Measurements from ENCODE around the gene ARHGAP10.

The ARHGAP10 gene

DNA sequence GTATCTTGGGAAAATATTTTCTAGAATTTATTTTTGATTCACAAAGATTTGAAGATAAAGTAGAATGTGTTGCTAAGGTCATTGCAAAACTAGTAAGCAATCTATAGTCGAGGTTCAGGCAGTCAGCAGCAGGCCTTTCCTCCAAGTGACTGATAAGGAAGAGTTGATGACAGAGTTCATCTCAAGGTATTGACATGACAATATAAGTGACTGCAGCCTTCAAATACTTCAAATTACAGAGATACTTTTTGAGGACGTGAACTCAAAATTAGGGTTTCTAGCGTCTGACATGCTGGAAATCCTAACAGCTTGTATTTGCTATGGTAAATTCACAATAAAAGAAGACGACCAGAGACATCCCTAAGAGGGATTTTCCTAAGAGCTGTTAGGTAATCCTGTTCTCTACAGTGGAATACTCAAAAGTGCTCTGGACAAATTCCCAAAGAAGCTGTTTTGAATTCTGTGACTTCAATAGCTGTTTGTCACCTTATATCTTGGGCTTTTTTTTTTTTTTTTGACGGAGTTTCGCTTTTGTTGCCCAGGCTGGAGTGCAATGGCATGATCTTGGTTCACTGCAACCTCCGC lies 7.4 kb downstream of the ARHGAP10 start:
- H4K20me1 ChIP-seq = peaks cover under 1 to 39% (median 14%) of the 10 kb centered on the region in 11 experiments; a peak in 14 of 22 replicates
- TF ChIP-seq Cebpa-rat (IDR thresholded peaks at IDR 0.05) = no peak
- no peak overlapping the region for H3K4me2 ChIP-seq
- H3K4me3 ChIP-seq = no peak overlapping the region
- no peaks in the 10 kb centered on the region for H3K9me3 ChIP-seq (replicated peaks in 1 of 11)
- H3K27me3 ChIP-seq = no peaks in the 10 kb centered on the region
- H3K4me1 ChIP-seq = peaks cover 0 to 30% (median 1%) of the 10 kb centered on the region in 10 experiments; a peak in 9 of 20 replicates
- no peaks in the 10 kb centered on the region for H3K36me3 ChIP-seq
- no peak overlapping the region for H3K27ac ChIP-seq
- no peak overlapping the region for H3K9ac ChIP-seq

DNA sequence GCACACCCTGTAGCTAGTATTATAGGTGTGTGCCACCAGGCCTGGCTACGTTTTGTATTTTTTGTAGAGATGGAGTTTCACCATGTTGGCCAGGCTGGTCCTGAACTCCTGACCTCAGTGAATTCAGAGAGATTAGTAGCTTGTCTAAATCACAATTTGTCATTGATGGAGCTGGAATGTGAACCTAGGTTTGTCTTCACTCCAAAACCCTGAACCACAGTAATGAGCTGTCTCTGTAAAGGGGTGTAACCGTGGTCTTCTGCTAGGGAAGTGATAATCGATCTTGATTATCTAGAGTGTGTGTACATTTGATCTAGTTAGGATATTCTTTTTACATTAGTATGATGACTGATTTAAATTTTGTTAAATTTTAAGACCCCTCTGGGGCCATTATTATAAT lies 8.3 kb downstream of the ARHGAP10 start:
- H3K9me3 ChIP-seq (replicated peaks in 1 of 11) = no peaks in the 10 kb centered on the region
- no peak overlapping the region for H3K4me2 ChIP-seq
- H3K27ac ChIP-seq = no peak overlapping the region
- no peak overlapping the region for H3K9ac ChIP-seq
- no peak overlapping the region for H3K4me3 ChIP-seq
- peaks cover 0 to 21% (median 0%) of the 10 kb centered on the region in 10 experiments; a peak in 8 of 20 replicates for H3K4me1 ChIP-seq
- H3K27me3 ChIP-seq = no peaks in the 10 kb centered on the region
- peaks cover 0 to 31% (median 12%) of the 10 kb centered on the region in 11 experiments; a peak in 11 of 22 replicates for H4K20me1 ChIP-seq
- 0 out of 22 replicates have a peak, but pooled peaks cover 0 to 6% (median 0%) of the 10 kb centered on the region in 11 experiments for H3K36me3 ChIP-seq
- TF ChIP-seq Cebpa-rat (IDR thresholded peaks at IDR 0.05) = no peak

DNA sequence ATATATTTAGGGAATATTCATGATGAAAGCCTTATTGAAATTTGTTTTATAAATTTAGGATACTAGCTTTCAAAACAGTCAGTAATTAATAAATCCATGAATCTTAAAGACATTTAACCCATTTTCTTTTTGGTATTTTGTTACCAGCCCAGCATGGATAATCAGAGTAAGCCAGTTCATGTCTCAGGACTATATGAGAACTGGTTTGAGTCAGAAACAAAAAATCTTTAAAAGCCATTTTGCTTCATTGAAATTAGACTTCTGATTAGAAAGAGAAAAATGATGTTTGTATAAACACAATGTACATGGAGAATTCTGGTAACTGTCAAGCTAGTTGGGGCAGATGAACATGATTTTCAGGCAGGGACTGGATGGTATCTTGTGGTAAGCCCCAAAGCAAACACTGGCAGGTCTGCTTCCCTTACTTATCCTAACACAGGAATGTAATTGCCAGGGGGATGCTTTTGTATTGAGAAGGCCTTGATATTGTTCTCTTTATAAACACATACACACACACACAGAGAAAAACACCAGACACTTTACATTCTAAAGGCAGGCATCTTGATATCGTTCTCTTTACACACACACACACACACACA lies 9.4 kb downstream of the ARHGAP10 start:
- Histone ChIP-seq H3K4me1 (peaks cover 0 to 14% (median 0%) of the 10 kb centered on the region in 10 experiments; a peak in 7 of 20 replicates), H4K20me1 (peaks cover 0 to 24% (median 10%) of the 10 kb centered on the region in 11 experiments; a peak in 8 of 22 replicates), H3K4me2 (no peak overlapping the region; a peak in 1 of 22 replicates), H3K4me3 (no peak overlapping the region), H3K36me3 (0 out of 22 replicates have a peak, but pooled peaks cover 0 to 6% (median 0%) of the 10 kb centered on the region in 11 experiments), H3K27me3 (no peaks in the 10 kb centered on the region), H3K9ac (no peak overlapping the region), H3K9me3 (replicated peaks in 1 of 11) (no peaks in the 10 kb centered on the region), H3K27ac (no peak overlapping the region)
- no peak for TF ChIP-seq Cebpa-rat (IDR thresholded peaks at IDR 0.05)

DNA sequence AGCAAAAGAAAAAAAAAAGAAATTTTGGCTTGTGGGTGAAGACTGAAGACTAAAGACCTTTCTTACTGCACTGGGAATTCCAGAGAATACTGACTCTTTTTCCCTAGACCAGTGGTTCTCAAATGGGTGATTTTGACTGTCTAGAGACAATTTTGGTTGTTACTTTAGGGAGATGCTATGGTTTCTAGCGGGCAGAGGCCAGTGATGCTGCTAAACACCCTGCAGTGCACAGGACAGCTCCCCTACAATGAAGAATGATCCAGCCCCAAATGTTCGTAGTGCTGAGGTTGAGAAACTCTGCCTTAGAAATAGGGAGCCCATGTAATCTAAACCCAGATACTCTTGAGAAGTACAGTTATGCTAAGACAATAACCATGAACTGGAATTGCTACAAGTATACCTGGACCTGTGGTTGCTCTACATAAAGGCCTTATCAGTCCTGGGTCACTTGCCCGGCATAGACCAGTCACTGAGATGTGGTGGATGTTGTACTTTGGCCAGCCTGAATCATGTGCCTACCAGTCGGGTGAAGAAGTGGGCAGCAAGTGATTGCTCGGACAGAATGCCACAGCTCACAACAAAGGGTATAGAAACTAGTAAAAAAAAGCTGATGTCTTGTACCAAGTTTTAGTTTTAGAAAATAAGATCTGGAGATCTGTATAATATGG lies 16.0 kb downstream of the ARHGAP10 start:
- TF ChIP-seq Cebpa-rat (IDR thresholded peaks at IDR 0.05) = no peak
- Histone ChIP-seq H3K4me2 (no peak overlapping the region), H3K27ac (no peak overlapping the region), H3K36me3 (peaks cover 0 to 15% (median 0%) of the 10 kb centered on the region in 11 experiments; a peak in 2 of 22 replicates), H3K27me3 (no peaks in the 10 kb centered on the region), H3K4me3 (no peak overlapping the region), H3K9me3 (replicated peaks in 1 of 11) (no peaks in the 10 kb centered on the region), H4K20me1 (peaks cover 0 to 23% (median 8%) of the 10 kb centered on the region in 11 experiments; a peak in 9 of 22 replicates), H3K4me1 (peaks cover 0 to 8% (median 0%) of the 10 kb centered on the region in 10 experiments; a peak in 3 of 20 replicates), H3K9ac (no peak overlapping the region)

DNA sequence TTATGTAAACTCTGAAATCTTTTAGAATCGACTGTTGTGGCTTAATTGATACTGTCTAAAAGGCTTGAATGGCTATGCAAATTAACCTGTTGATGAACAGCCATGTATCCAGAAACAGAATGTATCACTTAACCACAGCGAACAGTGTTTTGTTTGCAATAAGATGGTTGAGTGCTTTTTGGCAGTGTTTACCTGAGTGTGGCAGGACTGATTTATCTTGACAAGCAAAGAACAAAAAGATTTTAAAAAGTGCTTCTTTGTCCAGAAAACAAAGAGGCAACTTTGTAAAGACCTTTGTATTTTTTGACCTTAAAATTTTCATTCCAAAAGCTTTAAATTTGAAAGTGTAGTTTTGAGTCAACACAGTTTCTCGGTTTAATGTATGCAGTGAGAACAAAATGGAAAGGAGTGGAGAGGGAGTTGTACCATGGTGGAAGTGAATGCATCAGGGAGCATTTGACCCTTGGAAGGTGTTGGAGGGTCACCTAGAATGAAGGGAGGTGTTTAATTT lies 18.0 kb downstream of the ARHGAP10 start:
- Histone ChIP-seq H3K27me3 (no peaks in the 10 kb centered on the region), H3K9me3 (replicated peaks in 1 of 11) (no peaks in the 10 kb centered on the region), H3K4me1 (peaks cover 0 to 8% (median 0%) of the 10 kb centered on the region in 10 experiments; a peak in 3 of 20 replicates), H3K36me3 (peaks cover 0 to 15% (median 0%) of the 10 kb centered on the region in 11 experiments; a peak in 2 of 22 replicates), H3K27ac (no peak overlapping the region), H3K4me2 (no peak overlapping the region), H3K9ac (no peak overlapping the region), H3K4me3 (no peak overlapping the region), H4K20me1 (peaks cover 0 to 27% (median 4%) of the 10 kb centered on the region in 11 experiments; a peak in 10 of 22 replicates)
- no peak for TF ChIP-seq Cebpa-rat (IDR thresholded peaks at IDR 0.05)

DNA sequence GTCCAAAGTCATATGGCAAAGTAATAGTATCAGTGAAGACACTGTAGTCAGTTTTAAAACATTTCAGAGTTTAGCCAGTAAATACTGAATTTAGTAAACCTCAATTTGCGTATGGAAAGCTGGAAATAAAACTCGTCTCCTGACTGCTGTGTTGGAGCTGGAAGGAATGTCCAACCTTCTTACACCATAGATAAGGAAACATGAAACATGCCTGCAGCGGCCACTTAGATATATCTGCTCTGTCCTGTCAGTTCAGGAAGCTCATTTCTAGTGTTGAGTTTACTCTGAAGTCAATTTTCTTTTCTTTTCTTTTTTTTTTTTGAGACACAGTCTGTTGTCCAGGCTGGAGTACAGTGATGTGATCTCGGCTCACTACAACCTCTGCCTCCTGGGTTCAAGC lies 21.2 kb downstream of the ARHGAP10 start:
- H4K20me1 ChIP-seq = peaks cover 0 to 49% (median 12%) of the 10 kb centered on the region in 11 experiments; a peak in 12 of 22 replicates
- H3K4me1 ChIP-seq = peaks cover 0 to 13% (median 3%) of the 10 kb centered on the region in 10 experiments; a peak in 8 of 20 replicates
- H3K9me3 ChIP-seq (replicated peaks in 1 of 11) = no peaks in the 10 kb centered on the region
- H3K9ac ChIP-seq = no peak overlapping the region
- no peak overlapping the region for H3K4me2 ChIP-seq
- no peak for TF ChIP-seq Cebpa-rat (IDR thresholded peaks at IDR 0.05)
- no peak overlapping the region for H3K4me3 ChIP-seq
- H3K36me3 ChIP-seq = peaks cover 0 to 8% (median 0%) of the 10 kb centered on the region in 11 experiments; a peak in 4 of 22 replicates
- H3K27ac ChIP-seq = no peak overlapping the region
- H3K27me3 ChIP-seq = no peaks in the 10 kb centered on the region

DNA sequence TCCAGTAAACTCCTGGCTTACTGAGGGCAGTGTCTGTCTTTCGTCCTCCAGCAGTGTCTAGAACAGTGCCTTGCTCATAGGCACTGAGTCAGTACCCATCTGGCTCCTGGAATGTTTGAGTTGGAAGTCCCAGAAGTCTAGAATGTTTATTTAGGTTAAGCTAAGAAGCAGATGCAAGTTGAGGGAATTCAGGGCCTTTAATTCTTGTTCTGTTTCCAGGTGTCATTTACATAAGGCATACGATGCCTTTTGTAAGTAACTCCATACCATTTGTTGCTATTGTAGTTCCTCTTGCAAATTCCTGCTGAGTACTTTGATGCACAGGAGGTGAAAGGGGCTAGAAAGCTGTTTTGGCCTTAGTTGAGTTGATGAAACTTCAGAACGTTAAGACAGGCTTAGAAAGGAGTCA lies 22.2 kb downstream of the ARHGAP10 start:
- peaks cover 0 to 6% (median 0%) of the 10 kb centered on the region in 11 experiments; a peak in 4 of 22 replicates for H3K36me3 ChIP-seq
- H3K4me2 ChIP-seq = no peak overlapping the region
- peaks cover 0 to 48% (median 9%) of the 10 kb centered on the region in 11 experiments; a peak in 12 of 22 replicates for H4K20me1 ChIP-seq
- TF ChIP-seq Cebpa-rat (IDR thresholded peaks at IDR 0.05) = no peak
- no peak overlapping the region for H3K4me3 ChIP-seq
- H3K4me1 ChIP-seq = peaks cover 0 to 13% (median 3%) of the 10 kb centered on the region in 10 experiments; a peak in 8 of 20 replicates
- no peak overlapping the region for H3K27ac ChIP-seq
- no peaks in the 10 kb centered on the region for H3K9me3 ChIP-seq (replicated peaks in 1 of 11)
- H3K27me3 ChIP-seq = no peaks in the 10 kb centered on the region
- no peak overlapping the region for H3K9ac ChIP-seq

DNA sequence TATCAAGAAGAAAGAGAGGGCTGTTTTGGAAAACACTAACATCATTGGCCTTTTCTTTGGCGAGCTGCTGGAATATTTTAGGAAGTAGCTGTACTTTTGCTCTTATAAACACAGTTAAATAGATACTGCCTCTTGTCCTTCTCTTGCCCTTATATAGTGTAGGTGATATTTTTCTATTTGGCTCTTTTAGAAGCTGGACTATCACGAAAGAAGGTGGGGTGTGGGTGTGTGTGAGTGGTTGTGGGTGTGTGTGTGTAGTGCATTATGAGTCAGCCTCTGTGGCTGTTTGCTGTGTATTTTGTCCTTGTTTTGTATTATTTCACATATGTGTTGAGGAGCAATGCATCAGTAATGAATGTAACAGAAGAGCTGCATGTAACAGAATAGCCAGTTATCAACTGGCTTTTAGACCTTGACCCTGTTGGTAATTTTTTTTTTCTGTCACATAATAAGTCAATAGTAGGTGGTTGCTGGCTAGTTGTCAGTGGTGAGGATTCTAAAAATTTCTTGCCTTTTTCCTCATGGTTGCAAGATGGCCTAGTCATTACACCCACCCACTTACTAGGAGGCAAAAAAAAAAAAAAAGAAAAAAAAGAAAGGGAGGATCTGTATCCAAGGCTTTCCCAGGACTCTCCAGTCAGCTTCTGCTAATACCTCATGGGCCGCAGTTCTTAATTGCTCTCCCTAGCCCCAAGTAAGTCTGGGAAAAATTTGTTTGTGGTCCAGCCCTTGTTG lies 23.8 kb downstream of the ARHGAP10 start:
- no peak overlapping the region for H3K27ac ChIP-seq

More for the DNA sequence above, 23.8 kb downstream of the ARHGAP10 start:
- H3K4me1 ChIP-seq = peaks cover 0 to 13% (median 0%) of the 10 kb centered on the region in 10 experiments; a peak in 5 of 20 replicates
- peaks cover 0 to 51% (median 9%) of the 10 kb centered on the region in 11 experiments; a peak in 12 of 22 replicates for H4K20me1 ChIP-seq
- H3K4me2 ChIP-seq = peak overlapping the region in 2 of 11 experiments; percentile 1 to 11; a peak in 1 of 22 replicates
- H3K27me3 ChIP-seq = no peaks in the 10 kb centered on the region
- no peak for TF ChIP-seq Cebpa-rat (IDR thresholded peaks at IDR 0.05)
- H3K36me3 ChIP-seq = peaks cover 0 to 6% (median 0%) of the 10 kb centered on the region in 11 experiments; a peak in 4 of 22 replicates
- H3K9ac ChIP-seq = no peak overlapping the region
- no peak overlapping the region for H3K4me3 ChIP-seq
- H3K9me3 ChIP-seq (replicated peaks in 1 of 11) = no peaks in the 10 kb centered on the region

Measured in BLaER1 treated with 17β-estradiol and CSF1 and Interleukin-3, amounts not matched to agents 10 nM and 100 nM (cell line).